ENCODE data around the gene SMIM21. TPM values are rescaled to one million over a fixed set of nuclear protein-coding genes. Genes with fewer than 3 reads are reported as not detected.
A peak's percentile ranks its signal among the peaks of the same experiment; 100 is the strongest.

The SMIM21 gene
- total RNA-seq, 8 experiments from 2014 or later = 0.08 to 0.33 (median 0.10) TPM; not detected in 4

GRCh38 chr18:75418293-75419005 is 9.1 kb downstream of the SMIM21 start:
- peak in 1 of 8 experiments; percentile 26 for ATAC-seq (replicated peaks in 6 of 8)
- H3K4me1 ChIP-seq (replicated peaks in 1 of 2) = peaks cover 2 to 13% of the 10 kb centered on the region in 2 donors
- no peak overlapping the region for H3K4me3 ChIP-seq
- WGBS, 10 experiments = 5 to 94% (median 86%) methylated on average over 4 to 10 of the region's 10 CpGs
- in situ Hi-C loops (cut with MboI; ENCODE audit: low pct_unique_long_range_greater_than_20kb in 2 of 9, low sequenced_read_pairs in 9 of 9, unreplicated experiment in 9 of 9) = no loop called here
- H3K27ac ChIP-seq = no peak overlapping the region

DNA sequence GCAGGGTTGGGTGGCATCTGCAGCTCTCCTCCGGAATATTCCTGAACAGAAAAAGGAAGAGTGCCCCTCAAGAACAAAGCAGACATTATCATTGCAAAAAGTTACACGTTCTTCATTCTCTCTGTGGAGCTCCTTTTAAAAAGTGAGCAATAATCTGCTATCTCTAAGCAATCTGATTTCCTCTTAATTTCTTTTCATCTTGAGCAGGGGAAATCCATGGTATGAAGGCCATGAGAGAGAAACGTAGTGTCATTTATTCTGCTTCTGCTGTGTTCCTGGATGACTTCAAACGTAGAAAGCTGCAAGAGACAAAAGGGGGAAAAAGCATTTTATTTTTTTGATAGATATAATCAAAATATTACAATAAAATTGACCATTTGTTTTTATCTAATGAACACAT is 16.9 kb downstream of the SMIM21 start:
- in situ Hi-C loops (cut with MboI; ENCODE audit: low pct_unique_long_range_greater_than_20kb in 2 of 9, low sequenced_read_pairs in 9 of 9, unreplicated experiment in 9 of 9) = no loop called here
- no peak overlapping the region for H3K27ac ChIP-seq
- H3K4me1 ChIP-seq (replicated peaks in 1 of 2) = peaks cover 24 to 63% of the 10 kb centered on the region in 2 donors
- WGBS, 10 experiments = 29 to 94% (median 86%) methylated on average over 1 to 4 of the region's 4 CpGs; no CpG with 5 or more reads in 1 of the 10 experiments
- ATAC-seq (replicated peaks in 6 of 8) = no peak
- H3K4me3 ChIP-seq = no peak overlapping the region

DNA sequence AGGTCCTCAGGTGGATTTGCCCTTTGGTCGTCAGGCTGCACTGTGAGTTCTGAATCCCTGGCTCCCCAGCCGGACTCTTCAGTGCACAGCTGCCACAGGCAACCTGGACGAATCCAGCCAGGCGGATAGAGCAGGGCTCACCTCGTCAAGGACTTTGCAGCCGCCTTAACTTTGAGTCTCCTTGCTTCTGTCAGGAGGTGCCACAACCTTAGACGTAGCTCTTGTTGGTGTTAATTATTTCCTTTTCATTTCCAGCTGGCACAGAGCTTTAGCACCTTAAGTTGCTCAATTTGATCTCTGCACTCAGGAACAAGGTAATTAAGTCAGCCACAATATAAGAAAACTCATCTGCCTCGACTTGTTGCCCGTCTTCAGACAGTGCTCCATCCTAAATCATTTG is 17.7 kb downstream of the SMIM21 start:
- in situ Hi-C loops (cut with MboI; ENCODE audit: low pct_unique_long_range_greater_than_20kb in 2 of 9, low sequenced_read_pairs in 9 of 9, unreplicated experiment in 9 of 9) = no loop called here
- Histone ChIP-seq H3K4me3 (no peak overlapping the region), H3K27ac (no peak overlapping the region), H3K4me1 (replicated peaks in 1 of 2) (peaks cover 24 to 66% of the 10 kb centered on the region in 2 donors)
- 74 to 100% (median 90%) methylated on average over 1 to 5 of the region's 9 CpGs; no CpG with 5 or more reads in 5 of the 10 experiments for WGBS, 10 experiments
- ATAC-seq (replicated peaks in 6 of 8) = no peak

DNA sequence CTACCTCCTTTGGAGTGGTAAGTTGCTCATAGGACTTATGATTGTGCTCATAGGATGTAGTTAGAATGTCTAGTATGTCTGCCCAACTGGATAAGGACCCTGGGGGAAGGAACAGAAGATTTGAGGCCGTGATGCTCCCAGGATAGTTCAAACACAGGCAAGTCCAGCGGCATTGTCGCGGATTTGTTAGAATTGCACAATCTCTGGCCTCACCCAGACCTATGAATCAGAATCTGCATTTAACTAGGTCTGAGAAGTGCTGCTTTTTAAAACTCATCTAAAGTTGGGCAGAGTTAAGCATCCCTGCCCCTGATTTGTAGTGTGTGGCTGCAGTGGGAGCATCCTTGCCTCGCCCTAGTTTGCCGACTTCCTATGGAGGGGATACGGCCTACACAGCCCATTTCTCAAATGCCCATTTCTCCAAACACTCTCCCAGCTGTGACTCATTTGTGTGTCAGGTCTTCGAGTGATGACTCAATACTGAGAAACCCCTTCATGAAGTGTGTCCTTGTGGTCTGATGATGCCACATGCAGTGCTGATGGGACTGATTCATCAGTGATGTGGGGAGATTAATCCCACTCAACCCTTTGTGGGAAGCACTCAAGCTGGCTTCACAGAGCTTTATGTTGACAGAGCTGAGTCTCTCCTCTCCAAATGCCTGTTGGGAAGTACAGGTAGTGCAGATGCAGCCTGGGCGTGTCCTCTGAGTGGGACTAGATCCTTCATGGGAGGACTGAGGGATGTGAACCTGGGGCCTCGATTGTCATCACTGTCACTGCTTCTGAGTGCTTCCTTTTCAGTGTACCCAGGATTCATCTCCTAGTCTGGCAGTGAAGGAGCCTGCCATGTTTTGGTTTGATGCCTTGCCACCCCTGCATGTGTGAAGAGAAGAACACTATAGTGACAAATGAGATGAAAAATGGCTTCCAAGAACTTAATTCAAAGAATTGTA is 18.7 kb downstream of the SMIM21 start:
- Histone ChIP-seq H3K4me1 (replicated peaks in 1 of 2) (peaks cover 24 to 66% of the 10 kb centered on the region in 2 donors), H3K27ac (peak overlapping the region; percentile 48 to 60), H3K4me3 (no peak overlapping the region)
- 20 to 100% (median 85%) methylated on average over 2 to 6 of the region's 10 CpGs; no CpG with 5 or more reads in 3 of the 10 experiments for WGBS, 10 experiments
- ATAC-seq (replicated peaks in 6 of 8) = peak in 7 of 8 experiments; percentile 71 to 94 (median 82)
- in situ Hi-C loops (cut with MboI; ENCODE audit: low pct_unique_long_range_greater_than_20kb in 2 of 9, low sequenced_read_pairs in 9 of 9, unreplicated experiment in 9 of 9) = no loop called here

DNA sequence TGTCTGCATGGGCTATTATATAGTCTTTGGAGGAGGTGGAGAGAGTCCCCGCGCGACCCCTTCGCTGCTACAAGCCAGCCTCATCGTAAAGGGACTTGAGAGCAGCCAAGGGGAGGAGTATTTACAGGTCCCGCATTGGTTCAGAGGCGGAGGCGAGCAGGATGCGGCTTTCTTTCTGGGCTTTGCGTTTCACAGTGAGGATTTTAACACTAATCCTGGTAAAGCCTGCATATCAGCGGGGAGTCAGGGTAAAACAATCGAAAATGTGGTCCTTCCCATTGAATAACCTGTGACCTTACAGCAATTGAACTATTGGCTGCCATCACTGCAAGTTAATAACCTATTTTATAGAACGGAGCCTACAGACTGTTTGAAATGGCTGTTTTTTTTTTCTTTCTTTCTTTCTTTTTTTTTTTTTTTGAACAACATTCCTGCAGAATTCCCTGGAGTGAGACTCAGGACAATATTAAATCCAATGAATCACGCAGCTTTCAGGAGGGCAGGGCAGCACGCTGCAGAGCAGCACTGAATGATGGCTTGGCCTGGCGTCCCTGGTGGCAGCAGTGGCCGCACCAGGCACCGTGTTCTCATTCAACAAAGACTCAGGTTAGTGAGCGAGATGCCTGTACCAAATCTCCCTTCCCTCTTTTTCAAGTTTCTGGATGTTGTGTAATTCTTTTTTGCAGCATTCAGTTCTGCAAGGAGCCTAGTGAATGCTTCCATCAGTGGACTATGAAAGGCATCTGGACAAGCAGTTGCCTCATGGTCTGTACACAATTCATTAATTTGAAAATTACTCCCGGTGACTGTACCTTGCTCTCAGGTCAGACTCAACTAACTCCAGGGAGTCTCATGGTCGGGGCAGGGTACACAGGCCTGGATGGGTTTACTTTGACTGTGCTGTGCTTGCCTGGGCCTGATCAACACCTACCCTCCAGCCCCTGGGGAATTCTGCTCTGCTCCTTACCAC is 19.8 kb downstream of the SMIM21 start:
- in situ Hi-C loops (cut with MboI; ENCODE audit: low pct_unique_long_range_greater_than_20kb in 2 of 9, low sequenced_read_pairs in 9 of 9, unreplicated experiment in 9 of 9) = no loop called here
- 14 to 88% (median 54%) methylated on average over 3 to 17 of the region's 21 CpGs; no CpG with 5 or more reads in 1 of the 10 experiments for WGBS, 10 experiments
- peak overlapping the region; percentile 48 to 60 for H3K27ac ChIP-seq
- ATAC-seq (replicated peaks in 6 of 8) = peak in 6 of 8 experiments; percentile 27 to 90 (median 78)
- peaks cover 24 to 66% of the 10 kb centered on the region in 2 donors for H3K4me1 ChIP-seq (replicated peaks in 1 of 2)
- H3K4me3 ChIP-seq = peak overlapping the region in 1 of 5 donors; percentile 5

- peak overlapping the region in 1 of 5 donors; percentile 5 for H3K4me3 ChIP-seq
- H3K4me1 ChIP-seq (replicated peaks in 1 of 2) = peaks cover 24 to 62% of the 10 kb centered on the region in 2 donors
- ATAC-seq (replicated peaks in 6 of 8) = peak in 1 of 8 experiments; percentile 0
- H3K27ac ChIP-seq = peak overlapping the region; percentile 47 to 59
- 63 to 97% (median 89%) methylated on average over 2 to 20 of the region's 28 CpGs; no CpG with 5 or more reads in 1 of the 10 experiments for WGBS, 10 experiments
- in situ Hi-C loops (cut with MboI; ENCODE audit: low pct_unique_long_range_greater_than_20kb in 2 of 9, low sequenced_read_pairs in 9 of 9, unreplicated experiment in 9 of 9) = no loop called here
Measured at GRCh38 chr18:75406491-75407445, 20.7 kb downstream of the SMIM21 start.

GRCh38 chr18:75405351-75405750 is 22.2 kb downstream of the SMIM21 start:
- in situ Hi-C loops (cut with MboI; ENCODE audit: low pct_unique_long_range_greater_than_20kb in 2 of 9, low sequenced_read_pairs in 9 of 9, unreplicated experiment in 9 of 9) = no loop called here
- Histone ChIP-seq H3K27ac (no peak overlapping the region), H3K4me1 (replicated peaks in 1 of 2) (peaks cover 24 to 48% of the 10 kb centered on the region in 2 donors), H3K4me3 (no peak overlapping the region)
- 25 to 100% (median 58%) methylated on average over 1 to 4 of the region's 4 CpGs; no CpG with 5 or more reads in 3 of the 10 experiments for WGBS, 10 experiments
- no peak for ATAC-seq (replicated peaks in 6 of 8)

DNA sequence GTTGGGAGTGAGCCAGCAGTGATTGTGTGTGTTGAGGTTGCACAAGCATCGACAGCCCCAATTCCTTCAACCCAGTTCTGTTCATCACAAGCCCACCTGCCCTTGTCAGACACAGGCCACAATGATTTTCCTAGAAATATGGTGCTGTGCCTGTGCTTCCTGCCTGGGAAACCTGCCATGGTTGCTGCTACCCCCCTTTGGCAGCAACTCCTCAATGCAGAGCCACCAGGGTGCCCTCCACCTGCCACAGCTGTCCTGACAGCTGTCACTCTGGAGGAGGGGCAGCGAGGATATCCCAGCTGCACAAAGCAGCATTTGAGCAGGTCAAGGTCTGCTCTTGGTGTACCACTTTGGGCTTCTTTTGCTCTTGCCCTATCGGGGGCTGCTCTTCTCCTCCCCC is 27.1 kb downstream of the SMIM21 start:
- no peak overlapping the region for H3K4me3 ChIP-seq
- 69 to 100% (median 90%) methylated on average over 1 to 3 of the region's 3 CpGs; no CpG with 5 or more reads in 4 of the 10 experiments for WGBS, 10 experiments
- ATAC-seq (replicated peaks in 6 of 8) = no peak
- no peak overlapping the region for H3K27ac ChIP-seq
- in situ Hi-C loops (cut with MboI; ENCODE audit: low pct_unique_long_range_greater_than_20kb in 2 of 9, low sequenced_read_pairs in 9 of 9, unreplicated experiment in 9 of 9) = no loop called here
- H3K4me1 ChIP-seq (replicated peaks in 1 of 2) = no peaks in the 10 kb centered on the region

DNA sequence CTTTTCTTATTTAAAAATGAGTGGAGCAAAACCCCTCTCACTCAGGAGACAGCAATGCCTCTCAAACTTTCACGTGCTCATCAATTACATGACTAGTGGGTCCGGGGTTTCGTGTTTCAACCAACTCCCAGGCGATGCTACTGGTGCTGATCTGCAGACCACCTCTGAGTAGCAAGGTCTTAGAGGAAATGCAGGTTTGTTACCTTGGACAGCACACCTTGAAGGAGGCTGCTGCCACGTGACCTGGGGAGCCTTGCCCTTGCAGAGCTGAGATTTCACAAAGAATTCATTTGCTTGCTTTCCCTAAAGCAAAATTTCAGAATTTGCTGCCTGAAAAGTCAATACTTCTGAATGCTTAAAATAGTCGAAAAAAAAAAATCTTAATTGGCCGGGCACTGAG is 32.4 kb downstream of the SMIM21 start:
- H3K27ac ChIP-seq = no peak overlapping the region
- ATAC-seq (replicated peaks in 6 of 8) = no peak
- in situ Hi-C loops (cut with MboI; ENCODE audit: low pct_unique_long_range_greater_than_20kb in 2 of 9, low sequenced_read_pairs in 9 of 9, unreplicated experiment in 9 of 9) = no loop called here
- peaks cover 28 to 37% of the 10 kb centered on the region in 2 donors for H3K4me1 ChIP-seq (replicated peaks in 1 of 2)
- H3K4me3 ChIP-seq = no peak overlapping the region
- WGBS, 10 experiments = 34 to 100% (median 87%) methylated on average over 2 to 6 of the region's 7 CpGs; no CpG with 5 or more reads in 2 of the 10 experiments

DNA sequence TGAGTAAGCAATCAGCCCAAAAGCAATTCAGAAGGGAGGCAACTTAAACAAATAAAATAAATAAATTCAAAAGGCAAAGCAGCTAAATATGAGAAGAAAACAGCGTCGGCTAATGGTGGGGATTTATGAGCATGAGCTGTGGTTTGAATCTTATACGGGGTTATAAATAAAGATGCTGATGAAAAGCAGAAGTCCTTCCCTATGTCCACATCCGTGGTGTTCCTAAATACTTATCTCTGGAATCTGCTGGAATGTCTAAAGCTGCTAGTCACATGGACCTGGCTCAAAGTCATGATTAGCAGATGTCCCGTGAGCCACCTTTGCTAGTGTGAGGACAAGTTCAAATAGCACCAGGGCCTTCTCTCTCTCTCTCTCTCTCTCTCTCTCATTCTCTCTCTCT is 33.8 kb downstream of the SMIM21 start:
- whole genome bisulfite sequencing, 10 experiments = 0 to 100% (median 81%) methylated on average over 1 to 5 of the region's 5 CpGs; no CpG with 5 or more reads in 2 of the 10 experiments
- H3K27ac ChIP-seq = no peak overlapping the region
- in situ Hi-C loops (cut with MboI; ENCODE audit: low pct_unique_long_range_greater_than_20kb in 2 of 9, low sequenced_read_pairs in 9 of 9, unreplicated experiment in 9 of 9) = no loop called here
- no peak overlapping the region for H3K4me3 ChIP-seq
- peaks cover 28 to 37% of the 10 kb centered on the region in 2 donors for H3K4me1 ChIP-seq (replicated peaks in 1 of 2)
- ATAC-seq (replicated peaks in 6 of 8) = peak in 2 of 8 experiments; percentile 39 to 44

DNA sequence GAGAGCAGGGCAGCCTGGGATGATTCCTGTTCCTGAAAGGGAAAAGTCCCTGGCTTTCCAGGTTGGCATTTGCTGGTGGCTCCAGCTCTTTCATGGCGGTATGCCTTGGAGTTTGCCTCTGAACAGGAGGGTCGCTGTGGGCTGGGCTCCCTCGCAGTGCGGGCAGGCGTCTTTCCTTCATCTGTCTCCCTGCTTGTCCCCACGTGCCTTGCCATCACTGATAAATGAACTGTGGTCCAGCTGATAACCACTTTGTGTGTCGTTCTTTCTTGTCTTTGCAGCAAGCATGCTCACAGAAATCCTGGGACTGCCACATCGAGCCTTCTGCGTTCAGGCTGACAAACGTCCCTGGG is 35.3 kb downstream of the SMIM21 start:
- peaks cover 28 to 37% of the 10 kb centered on the region in 2 donors for H3K4me1 ChIP-seq (replicated peaks in 1 of 2)
- ATAC-seq (replicated peaks in 6 of 8) = peak in 5 of 8 experiments; percentile 52 to 66 (median 57)
- in situ Hi-C loops (cut with MboI; ENCODE audit: low pct_unique_long_range_greater_than_20kb in 2 of 9, low sequenced_read_pairs in 9 of 9, unreplicated experiment in 9 of 9) = no loop called here
- H3K27ac ChIP-seq = peak overlapping the region; percentile 42 to 66
- no peak overlapping the region for H3K4me3 ChIP-seq
- 20 to 85% (median 62%) methylated on average over 1 to 7 of the region's 10 CpGs; no CpG with 5 or more reads in 6 of the 10 experiments for WGBS, 10 experiments

Data from motor neuron (in vitro differentiated cells).